HEK293 (cell line): Measurements from ENCODE around the gene TIPRL.

ENCODE experiments used
- CTCF ChIA-PET: fragments of 350-600 bp; formaldehyde crosslinking; extraction: SDS; loops from one replicate; lab custom pipeline; 2021; ENCODE audit warnings: antibody characterized with exemption; lab: Yijun Ruan, JAX
- POLR2A ChIA-PET: fragments of 300-600 bp; formaldehyde crosslinking; extraction: SDS; loops from one replicate; lab custom pipeline; 2020; ENCODE audit warnings: antibody characterized with exemption, inconsistent platforms; lab: Yijun Ruan, JAX
- H3K27ac ChIP-seq: fragments of 200-500 bp; sonication (Bioruptor generic); 2 replicates; pipeline ENCODE4 v1.5.1; 2014; ENCODE audit warnings: low read depth, low read length, control low read depth, inconsistent platforms; ENCODE audit errors: extremely low read depth
- H3K36me3 ChIP-seq, 2 experiments: fragments of 200-500 bp in 1 of 2; sonication (Bioruptor generic) in 1 of 2; 1 replicate in 1 of 2; 2 replicates in 1 of 2; pipeline ENCODE4 v1.5.1; 2014 to 2017; ENCODE audit warnings: inconsistent platforms in 2 of 2, low read length in 2 of 2; ENCODE audit not compliant: control insufficient read depth in 2 of 2, insufficient read depth in 1 of 2
- H3K4me1 ChIP-seq: fragments of 200-500 bp; sonication (Bioruptor generic); 2 replicates; pipeline ENCODE4 v1.5.1; 2014; ENCODE audit warnings: mild to moderate bottlenecking, low read length, inconsistent platforms; ENCODE audit not compliant: control insufficient read depth, insufficient read depth
- H3K4me3 ChIP-seq: 2 replicates; pipeline ENCODE4 v1.5.1; 2011; ENCODE audit warnings: low read depth, mild to moderate bottlenecking, control low read depth, low read length, moderate library complexity
- H3K9me3 ChIP-seq: fragments of 200-500 bp; sonication (Bioruptor generic); 2 replicates; pipeline ENCODE4 v1.5.1; 2014; ENCODE audit warnings: low read depth, low read length, inconsistent platforms; ENCODE audit not compliant: control insufficient read depth, insufficient read depth
- BCL11B ChIP-seq: fragments of 450-650 bp; formaldehyde crosslinking; IDR thresholded peaks from 2 replicates; pipeline ENCODE4 v1.5.1; 2016; ENCODE audit warnings: low read depth, missing biosample characterization, missing genetic modification characterization
- IKZF3 ChIP-seq: fragments of 450-650 bp; IDR thresholded peaks from 2 replicates; pipeline ENCODE4 v1.5.0; 2018; ENCODE audit warnings: missing biosample characterization, mild to moderate bottlenecking, missing genetic modification characterization, moderate library complexity
- KLF16 ChIP-seq: fragments of 450-650 bp; formaldehyde crosslinking; IDR thresholded peaks from 2 replicates; pipeline ENCODE4 v1.5.1; 2017; ENCODE audit warnings: missing biosample characterization, missing genetic modification characterization
- ZBTB1 ChIP-seq: fragments of 450-650 bp; formaldehyde crosslinking; IDR thresholded peaks from 2 replicates; pipeline ENCODE4 v1.5.1; 2016; ENCODE audit warnings: missing biosample characterization, missing genetic modification characterization
- ZFP3 ChIP-seq: fragments of 450-650 bp; formaldehyde crosslinking; IDR thresholded peaks from 2 replicates; pipeline ENCODE4 v1.5.1; 2016; ENCODE audit warnings: low read depth, missing biosample characterization, missing genetic modification characterization
- ZIC2 ChIP-seq: fragments of 450-650 bp; formaldehyde crosslinking; IDR thresholded peaks from 2 replicates; pipeline ENCODE4 v1.5.1; 2016; ENCODE audit warnings: missing biosample characterization, missing genetic modification characterization
- ZNF184 ChIP-seq: fragments of 450-650 bp; IDR thresholded peaks from 2 replicates; pipeline ENCODE4 v1.5.1; 2018; ENCODE audit warnings: missing biosample characterization, mild to moderate bottlenecking, missing genetic modification characterization
- ZNF274 ChIP-seq, 2 experiments: fragments of 200-500 bp in 1 of 2; fragments of 450-650 bp in 1 of 2; sonication (Bioruptor generic) in 1 of 2; formaldehyde crosslinking in 1 of 2; IDR thresholded peaks; 2 replicates each; pipeline versions ENCODE4 v1.5.1 to v1.6.1; 2014 to 2016; ENCODE audit warnings: borderline replicate concordance in 1 of 2, inconsistent platforms in 1 of 2, low read length in 1 of 2, missing biosample characterization in 1 of 2, missing genetic modification characterization in 1 of 2
- ZNF423 ChIP-seq: fragments of 450-650 bp; formaldehyde crosslinking; IDR thresholded peaks from 2 replicates; pipeline ENCODE4 v1.5.1; 2016; ENCODE audit warnings: missing biosample characterization, missing genetic modification characterization
- ZNF501 ChIP-seq: fragments of 450-650 bp; formaldehyde crosslinking; IDR thresholded peaks from 2 replicates; pipeline ENCODE4 v1.5.1; 2016; ENCODE audit warnings: missing biosample characterization, missing genetic modification characterization
- ZNF544 ChIP-seq: fragments of 450-650 bp; formaldehyde crosslinking; IDR thresholded peaks from 2 replicates; pipeline ENCODE4 v1.5.0; 2017; ENCODE audit warnings: missing biosample characterization, missing genetic modification characterization
- ZNF555 ChIP-seq: fragments of 450-650 bp; formaldehyde crosslinking; conservative IDR thresholded peaks from 2 replicates; pipeline ENCODE4 v1.5.1; 2017; ENCODE audit warnings: missing biosample characterization, mild to moderate bottlenecking, missing genetic modification characterization, inconsistent platforms
- ZNF571 ChIP-seq: fragments of 450-650 bp; formaldehyde crosslinking; IDR thresholded peaks from 2 replicates; pipeline ENCODE4 v1.5.0; 2017; ENCODE audit warnings: missing biosample characterization, missing genetic modification characterization
- ZNF610 ChIP-seq: fragments of 450-650 bp; formaldehyde crosslinking; IDR thresholded peaks from 2 replicates; pipeline ENCODE4 v1.5.1; 2016; ENCODE audit warnings: missing biosample characterization, missing genetic modification characterization, borderline replicate concordance
- ZNF621 ChIP-seq: fragments of 450-650 bp; formaldehyde crosslinking; IDR thresholded peaks from 2 replicates; pipeline ENCODE4 v1.5.1; 2017; ENCODE audit warnings: missing biosample characterization, missing genetic modification characterization
- ZNF664 ChIP-seq: fragments of 450-650 bp; formaldehyde crosslinking; IDR thresholded peaks from 2 replicates; pipeline ENCODE4 v1.5.1; 2016; ENCODE audit warnings: missing biosample characterization, missing genetic modification characterization
- ZNF670 ChIP-seq: fragments of 450-650 bp; formaldehyde crosslinking; IDR thresholded peaks from 2 replicates; pipeline ENCODE4 v1.5.1; 2016; ENCODE audit warnings: missing biosample characterization, missing genetic modification characterization, low read depth
- ZNF747 ChIP-seq: fragments of 450-650 bp; formaldehyde crosslinking; IDR thresholded peaks from 2 replicates; pipeline ENCODE4 v1.5.1; 2016; ENCODE audit warnings: missing biosample characterization, missing genetic modification characterization
- ZNF768 ChIP-seq: fragments of 450-650 bp; formaldehyde crosslinking; IDR thresholded peaks from 2 replicates; pipeline ENCODE4 v1.5.1; 2018; ENCODE audit warnings: missing biosample characterization, mild to moderate bottlenecking, missing genetic modification characterization
- ZNF792 ChIP-seq: fragments of 450-650 bp; formaldehyde crosslinking; IDR thresholded peaks from 2 replicates; pipeline ENCODE4 v1.5.1; 2016; ENCODE audit warnings: missing biosample characterization, missing genetic modification characterization
- ZNF837 ChIP-seq: fragments of 450-650 bp; formaldehyde crosslinking; IDR thresholded peaks from 2 replicates; pipeline ENCODE4 v1.5.1; 2016; ENCODE audit warnings: missing biosample characterization, missing genetic modification characterization
- ZSCAN30 ChIP-seq: fragments of 450-650 bp; IDR thresholded peaks from 2 replicates; pipeline ENCODE4 v1.5.1; 2018; ENCODE audit warnings: missing biosample characterization, mild to moderate bottlenecking, missing genetic modification characterization, moderate library complexity
- ZXDB ChIP-seq: fragments of 450-650 bp; formaldehyde crosslinking; IDR thresholded peaks from 2 replicates; pipeline ENCODE4 v1.5.1; 2016; ENCODE audit warnings: missing biosample characterization, missing genetic modification characterization
- TF ChIP-seq, protein P1 (sequence below): fragments of 450-650 bp; formaldehyde crosslinking; IDR thresholded peaks from 2 replicates; pipeline ENCODE4 v1.5.1; 2017; ENCODE audit warnings: missing biosample characterization, missing genetic modification characterization
- TF ChIP-seq, protein P2 (sequence below): fragments of 450-650 bp; formaldehyde crosslinking; IDR thresholded peaks from 2 replicates; pipeline ENCODE4 v1.5.1; 2017; ENCODE audit warnings: missing biosample characterization, missing genetic modification characterization

TIPRL gene

DNA sequence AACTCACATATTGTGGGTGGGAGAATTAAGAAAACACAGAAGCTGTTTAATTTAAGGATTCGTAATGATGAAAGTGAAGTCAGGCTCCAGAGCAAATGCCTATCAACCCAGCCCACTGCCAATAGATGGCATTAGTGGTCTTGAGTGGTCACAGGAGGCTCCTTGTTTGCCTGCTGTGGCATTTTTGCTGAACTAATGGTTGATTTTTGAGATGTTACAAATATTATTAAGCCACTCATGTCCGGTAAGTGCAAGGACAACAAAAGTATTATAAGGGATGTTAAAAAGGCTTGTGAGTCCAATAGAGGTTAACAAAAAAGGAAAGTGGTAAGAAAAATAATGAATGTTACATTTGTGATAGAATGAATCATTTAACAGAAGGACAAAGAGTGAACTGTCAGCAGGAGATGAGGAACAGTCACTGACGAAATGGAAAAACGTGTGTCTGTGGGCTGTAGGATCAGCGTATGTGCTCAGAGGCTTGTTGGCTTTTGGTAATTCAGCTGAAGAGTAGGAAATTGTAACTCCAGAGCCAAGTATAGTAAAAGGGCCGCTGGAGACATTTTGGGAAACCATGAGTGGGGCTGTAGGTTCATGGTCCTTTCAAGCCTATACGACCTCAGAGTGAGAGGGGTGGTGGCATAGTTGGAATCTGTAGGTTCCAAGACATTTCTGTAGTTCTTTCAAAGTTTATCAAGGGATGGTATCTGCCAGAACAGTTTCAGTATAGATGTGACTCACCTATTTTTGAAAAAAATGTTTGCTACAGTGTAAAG is 58.3 kb downstream of the TIPRL start (continued):
- TF ChIP-seq ZNF501 (tag by site-specific recombination) (no peak), ZFP3 (no peak), ZNF768 (tag by site-specific recombination) (no peak), ZNF274 (IDR thresholded peaks at IDR 0.05; ENCODE audit: low read length) (no peak), ZNF274 (tag by site-specific recombination; IDR thresholded peaks at IDR 0.05; ENCODE audit: borderline replicate concordance) (no peak), ZBTB1 (tag by site-specific recombination) (no peak), ZNF423 (no peak), ZNF610 (tag by site-specific recombination) (no peak), ZNF837 (tag by site-specific recombination) (no peak), ZIC2 (no peak), ZNF792 (tag by site-specific recombination) (no peak), ZSCAN30 (tag by site-specific recombination) (no peak)
- TF ChIP-seq, protein P1, sequence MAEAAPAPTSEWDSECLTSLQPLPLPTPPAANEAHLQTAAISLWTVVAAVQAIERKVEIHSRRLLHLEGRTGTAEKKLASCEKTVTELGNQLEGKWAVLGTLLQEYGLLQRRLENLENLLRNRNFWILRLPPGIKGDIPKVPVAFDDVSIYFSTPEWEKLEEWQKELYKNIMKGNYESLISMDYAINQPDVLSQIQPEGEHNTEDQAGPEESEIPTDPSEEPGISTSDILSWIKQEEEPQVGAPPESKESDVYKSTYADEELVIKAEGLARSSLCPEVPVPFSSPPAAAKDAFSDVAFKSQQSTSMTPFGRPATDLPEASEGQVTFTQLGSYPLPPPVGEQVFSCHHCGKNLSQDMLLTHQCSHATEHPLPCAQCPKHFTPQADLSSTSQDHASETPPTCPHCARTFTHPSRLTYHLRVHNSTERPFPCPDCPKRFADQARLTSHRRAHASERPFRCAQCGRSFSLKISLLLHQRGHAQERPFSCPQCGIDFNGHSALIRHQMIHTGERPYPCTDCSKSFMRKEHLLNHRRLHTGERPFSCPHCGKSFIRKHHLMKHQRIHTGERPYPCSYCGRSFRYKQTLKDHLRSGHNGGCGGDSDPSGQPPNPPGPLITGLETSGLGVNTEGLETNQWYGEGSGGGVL (tag by site-specific recombination), result no peak

- no peak overlapping the region for H3K27ac ChIP-seq
- POLR2A ChIA-PET, result no interaction called here
- H3K4me3 ChIP-seq, result no peak overlapping the region
- TF ChIP-seq ZIC2 (peak; percentile 99), ZNF423 (0 out of 2 replicates have a peak, but pooled peaks have one; percentile 23), IKZF3 (tag by site-specific recombination) (no peak)
- TF ChIP-seq, all 188 proteins: peak for 2
- H3K36me3 ChIP-seq, result peaks cover 34 to 76% of the 10 kb centered on the region in 2 experiments
- CTCF ChIA-PET, result interaction anchor here (0.5 to 1.1 kb wide), 3 partner anchors 8 to 1848 kb away, joined by 3 read pairs; no protein-coding TSS in a partner anchor
- H3K4me1 ChIP-seq, result no peaks in the 10 kb centered on the region
- no peaks in the 10 kb centered on the region for H3K9me3 ChIP-seq
Measured at GRCh38 chr1:168243198-168243597, 64.4 kb downstream of the TIPRL start.

- H3K36me3 ChIP-seq, result peaks cover 30 to 73% of the 10 kb centered on the region in 2 experiments
Measured at GRCh38 chr1:168243636-168244212, 65.0 kb downstream of the TIPRL start.

More at GRCh38 chr1:168243636-168244212, 65.0 kb downstream of the TIPRL start:
- ChIA-PET CTCF (interaction anchor here (0.5 to 1.3 kb wide), 4 partner anchors 9 to 1849 kb away, joined by 3 to 5 read pairs (median 3); no protein-coding TSS in a partner anchor), POLR2A (no interaction called here)
- Histone ChIP-seq H3K27ac (no peak overlapping the region), H3K9me3 (no peaks in the 10 kb centered on the region), H3K4me1 (no peaks in the 10 kb centered on the region), H3K4me3 (no peak overlapping the region)
- TF ChIP-seq ZNF664 (no peak), ZNF621 (tag by site-specific recombination) (no peak), BCL11B (tag by site-specific recombination) (no peak), ZNF555 (tag by site-specific recombination) (no peak), ZNF747 (no peak), ZNF792 (tag by site-specific recombination) (no peak), ZFP3 (no peak), ZNF184 (tag by site-specific recombination) (no peak), ZXDB (tag by site-specific recombination) (no peak), ZNF544 (tag by site-specific recombination) (no peak), ZNF571 (tag by site-specific recombination) (no peak), ZNF670 (tag by site-specific recombination) (no peak), KLF16 (tag by site-specific recombination) (no peak)
- TF ChIP-seq, protein P2, sequence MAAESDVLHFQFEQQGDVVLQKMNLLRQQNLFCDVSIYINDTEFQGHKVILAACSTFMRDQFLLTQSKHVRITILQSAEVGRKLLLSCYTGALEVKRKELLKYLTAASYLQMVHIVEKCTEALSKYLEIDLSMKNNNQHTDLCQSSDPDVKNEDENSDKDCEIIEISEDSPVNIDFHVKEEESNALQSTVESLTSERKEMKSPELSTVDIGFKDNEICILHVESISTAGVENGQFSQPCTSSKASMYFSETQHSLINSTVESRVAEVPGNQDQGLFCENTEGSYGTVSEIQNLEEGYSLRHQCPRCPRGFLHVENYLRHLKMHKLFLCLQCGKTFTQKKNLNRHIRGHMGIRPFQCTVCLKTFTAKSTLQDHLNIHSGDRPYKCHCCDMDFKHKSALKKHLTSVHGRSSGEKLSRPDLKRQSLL (tag by site-specific recombination), result no peak
